Fibroblast of mammary gland (primary cell): Measurements from ENCODE around the gene KIAA0232.

Experiments
- DNase-seq: peaks from one replicate; pipeline ENCODE4 v3.0.0-alpha.2; 2010; ENCODE audit warnings: low read depth
- H3K4me3 ChIP-seq: 2 replicates; pipeline ENCODE4 v1.5.1; 2011; ENCODE audit warnings: low read depth, mild to moderate bottlenecking, low read length, moderate library complexity; ENCODE audit not compliant: control insufficient read depth
- TF ChIP-seq, protein P1 (sequence below): conservative IDR thresholded peaks from 2 replicates; pipeline ENCODE4 v1.5.1; 2011; ENCODE audit warnings: low read depth, low read length, inconsistent platforms; ENCODE audit not compliant: control insufficient read depth, insufficient read depth

KIAA0232 gene

DNA sequence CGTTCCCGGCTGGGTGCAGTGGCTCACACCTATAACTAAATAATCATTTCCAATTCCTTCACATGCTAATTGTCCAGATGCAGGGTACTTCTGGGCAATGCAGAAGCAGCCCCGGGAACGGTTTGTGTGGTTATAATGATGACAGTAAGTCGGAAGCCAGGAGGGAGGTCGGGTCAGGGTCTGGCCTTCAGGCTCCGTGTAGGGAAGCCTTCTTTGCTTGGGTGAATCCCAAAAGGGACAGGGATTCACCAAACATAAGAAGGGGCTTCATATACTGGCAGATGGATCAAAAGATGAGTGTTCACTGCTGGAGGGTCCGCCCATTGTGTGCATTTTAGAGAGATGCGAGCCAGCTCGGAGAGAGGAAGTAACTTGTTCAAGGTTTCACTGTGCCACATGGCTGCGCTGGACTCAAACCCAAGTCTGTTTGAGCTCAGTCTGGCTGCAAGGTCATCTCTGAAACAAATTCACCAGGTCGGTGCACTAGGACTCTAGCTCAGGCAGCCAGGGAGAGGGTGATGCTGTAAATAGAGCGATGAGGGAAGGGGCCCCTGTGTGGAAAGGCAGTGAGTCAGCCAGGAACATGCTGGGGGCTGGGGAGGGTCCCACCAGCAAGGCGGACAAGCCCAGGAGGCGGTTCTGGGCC is 4.8 kb upstream of the KIAA0232 start:
- TF ChIP-seq, protein P1, sequence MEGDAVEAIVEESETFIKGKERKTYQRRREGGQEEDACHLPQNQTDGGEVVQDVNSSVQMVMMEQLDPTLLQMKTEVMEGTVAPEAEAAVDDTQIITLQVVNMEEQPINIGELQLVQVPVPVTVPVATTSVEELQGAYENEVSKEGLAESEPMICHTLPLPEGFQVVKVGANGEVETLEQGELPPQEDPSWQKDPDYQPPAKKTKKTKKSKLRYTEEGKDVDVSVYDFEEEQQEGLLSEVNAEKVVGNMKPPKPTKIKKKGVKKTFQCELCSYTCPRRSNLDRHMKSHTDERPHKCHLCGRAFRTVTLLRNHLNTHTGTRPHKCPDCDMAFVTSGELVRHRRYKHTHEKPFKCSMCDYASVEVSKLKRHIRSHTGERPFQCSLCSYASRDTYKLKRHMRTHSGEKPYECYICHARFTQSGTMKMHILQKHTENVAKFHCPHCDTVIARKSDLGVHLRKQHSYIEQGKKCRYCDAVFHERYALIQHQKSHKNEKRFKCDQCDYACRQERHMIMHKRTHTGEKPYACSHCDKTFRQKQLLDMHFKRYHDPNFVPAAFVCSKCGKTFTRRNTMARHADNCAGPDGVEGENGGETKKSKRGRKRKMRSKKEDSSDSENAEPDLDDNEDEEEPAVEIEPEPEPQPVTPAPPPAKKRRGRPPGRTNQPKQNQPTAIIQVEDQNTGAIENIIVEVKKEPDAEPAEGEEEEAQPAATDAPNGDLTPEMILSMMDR: no peak
- no peak for DNase-seq
- no peak overlapping the region for H3K4me3 ChIP-seq

DNA sequence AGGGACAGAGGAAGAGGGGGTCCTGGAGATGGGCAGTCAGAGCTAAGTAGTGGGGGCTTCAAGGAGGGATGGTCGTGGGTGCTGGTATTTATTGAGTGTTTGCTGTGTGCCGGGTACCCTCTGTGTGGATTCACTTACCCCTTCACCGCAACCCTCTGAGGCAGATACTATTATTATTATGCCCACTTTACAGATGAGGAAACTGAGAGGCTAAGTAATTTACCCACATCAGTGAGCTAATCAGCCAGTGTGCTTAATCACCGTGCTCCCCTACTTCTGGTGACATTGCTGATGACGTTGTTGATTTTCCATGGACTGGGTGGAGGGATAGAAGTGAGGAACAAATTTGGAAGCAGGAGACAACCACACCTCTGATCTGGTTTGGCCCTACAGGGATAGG is 4.1 kb upstream of the KIAA0232 start:
- TF ChIP-seq, protein P1: no peak
- DNase-seq: no peak
- H3K4me3 ChIP-seq: no peak overlapping the region

DNA sequence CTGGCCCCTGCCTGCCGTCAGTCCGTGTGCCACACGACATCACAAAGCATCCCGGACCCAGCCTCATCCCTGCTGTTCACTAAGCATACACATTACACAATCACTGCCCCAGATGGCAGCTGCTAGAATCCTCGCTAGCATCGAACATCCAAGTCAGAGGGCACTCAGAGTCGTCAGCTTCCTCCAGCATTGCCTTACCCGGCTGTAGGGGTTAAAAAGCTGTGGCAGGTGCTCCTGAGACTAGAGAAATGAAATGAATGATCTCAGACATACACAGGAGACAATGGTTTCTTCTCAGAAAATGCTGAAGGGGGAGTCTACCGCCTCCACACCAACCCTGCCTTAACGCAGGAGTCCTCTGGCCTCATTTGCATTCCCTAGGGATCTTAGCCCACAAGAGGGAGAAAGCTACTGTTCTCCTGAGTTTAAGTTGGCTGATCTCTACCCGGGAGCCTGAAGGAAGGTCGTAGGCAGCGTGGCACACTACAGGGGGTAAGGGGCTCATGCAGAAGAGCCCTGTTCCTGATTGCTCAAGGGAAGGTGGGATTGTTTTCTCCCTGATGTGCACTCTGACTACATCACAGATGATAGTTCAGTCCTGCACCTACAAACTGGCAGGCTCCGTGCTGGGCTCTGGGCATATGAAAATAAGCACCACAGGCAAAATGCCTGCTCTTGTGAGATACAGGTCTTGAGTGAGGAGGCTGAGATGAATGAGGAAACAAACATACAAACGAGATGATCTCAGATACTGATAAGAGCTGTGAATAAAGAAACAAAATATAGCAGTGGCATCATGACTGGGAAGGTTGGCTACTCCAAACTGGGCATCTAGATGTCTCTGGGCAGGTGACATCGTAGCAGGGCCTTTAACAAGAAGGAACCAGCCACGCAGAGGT is 2.6 kb upstream of the KIAA0232 start:
- DNase-seq: peak; percentile 26
- no peak overlapping the region for H3K4me3 ChIP-seq
- TF ChIP-seq, protein P1: no peak

DNA sequence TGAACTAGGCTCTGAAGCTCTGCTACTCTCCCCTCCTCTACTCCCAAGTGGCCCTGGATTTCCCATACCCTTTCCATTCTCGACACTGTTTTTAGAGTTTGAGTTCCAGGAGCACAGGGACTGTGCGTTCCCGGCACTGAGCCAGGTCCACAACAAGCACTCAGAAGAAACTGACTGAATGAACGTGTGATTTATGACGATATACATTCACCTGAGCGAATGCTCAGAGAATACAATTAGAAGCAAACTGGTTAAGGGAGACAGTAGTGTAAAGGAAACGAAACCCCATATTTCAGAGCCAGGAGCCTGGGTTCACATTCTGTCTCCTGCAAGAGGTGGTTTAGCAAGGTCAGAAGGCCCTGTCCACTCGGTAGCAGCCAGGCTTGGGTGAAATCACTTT is 1.4 kb upstream of the KIAA0232 start:
- H3K4me3 ChIP-seq: no peak overlapping the region
- no peak for DNase-seq
- TF ChIP-seq, protein P1: no peak

DNA sequence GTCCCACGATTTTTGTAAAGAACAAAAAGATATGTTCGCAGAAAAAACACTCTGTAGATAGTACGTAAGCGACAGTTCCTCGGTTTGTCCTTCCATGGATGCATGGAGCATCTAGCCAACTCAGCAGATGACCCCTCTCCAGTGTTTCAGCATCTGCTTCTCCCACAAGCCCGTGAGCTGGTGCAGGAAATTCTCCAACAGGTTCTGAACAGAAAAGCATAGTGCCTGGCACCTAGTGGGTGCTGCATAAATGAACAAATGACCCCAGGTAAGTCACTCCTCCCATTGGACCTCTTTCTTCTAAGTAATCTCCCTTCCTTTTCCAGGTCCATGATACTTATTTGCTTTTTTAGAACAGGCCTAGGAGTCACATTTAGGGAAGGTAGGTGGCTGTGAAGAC is 966 bp upstream of the KIAA0232 start:
- peak overlapping the region; percentile 17 for H3K4me3 ChIP-seq
- TF ChIP-seq, protein P1: no peak

DNA sequence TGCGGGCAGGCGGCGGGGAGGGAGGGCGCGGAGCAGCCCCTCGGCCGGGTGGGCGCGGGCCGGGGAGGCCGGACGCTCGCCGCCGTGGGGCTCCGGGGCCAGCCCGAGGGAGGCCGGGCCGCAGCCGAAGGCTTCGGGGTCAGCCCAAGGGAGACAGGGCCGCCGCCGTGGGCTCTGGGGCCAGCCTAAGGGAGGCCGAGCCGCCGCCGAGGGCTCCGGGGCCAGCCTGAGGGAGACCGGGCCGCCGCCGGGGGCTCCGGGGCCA is 251 bp downstream of the KIAA0232 start:
- H3K4me3 ChIP-seq: peak overlapping the region; percentile 70
- TF ChIP-seq, protein P1: no peak

More for the DNA sequence above, 966 bp upstream of the KIAA0232 start:
- DNase-seq: no peak

More for the DNA sequence above, 251 bp downstream of the KIAA0232 start:
- DNase-seq: no peak
